GM23338 (cell line): ENCODE results near the gene GPR78. TPM values are rescaled to one million over a fixed set of nuclear protein-coding genes. Genes with fewer than 3 reads are reported as not detected.

Experiments used
- ATAC-seq: fragments of 200-7000 bp; cut with Tn5 transposase; 3 replicates; pipeline ENCODE4 v1.9.1; 2020
- DNase-seq: peaks from one replicate; pipeline ENCODE4 v3.0.0-alpha.2; 2015; ENCODE audit warnings: low spot score
- H2AFZ ChIP-seq: fragments of 200-600 bp; sonication (generic); 2 replicates; pipeline ENCODE4 v1.8.0; 2016; ENCODE audit warnings: antibody characterized with exemption, mild to moderate bottlenecking, moderate library complexity
- H3F3A ChIP-seq: fragments of 200-600 bp; sonication (generic); replicated peaks from 2 replicates; pipeline ENCODE4 v1.8.0; 2017; ENCODE audit warnings: antibody characterized with exemption, mixed run types, low read depth
- H3K27ac ChIP-seq: fragments of 200-600 bp; sonication (generic); 2 replicates; pipeline ENCODE4 v1.6.1; 2016; ENCODE audit warnings: low read depth
- H3K27me3 ChIP-seq: fragments of 200-600 bp; sonication (generic); 2 replicates; pipeline ENCODE4 v1.8.0; 2016; ENCODE audit warnings: mild to moderate bottlenecking, mixed run types, moderate library complexity; ENCODE audit not compliant: insufficient read depth
- H3K36me3 ChIP-seq: fragments of 200-600 bp; sonication (generic); 2 replicates; pipeline ENCODE4 v1.8.0; 2016; ENCODE audit warnings: mild to moderate bottlenecking; ENCODE audit not compliant: insufficient read depth
- H3K4me1 ChIP-seq: fragments of 200-600 bp; sonication (generic); 2 replicates; pipeline ENCODE4 v1.8.0; 2016; ENCODE audit warnings: mild to moderate bottlenecking, moderate library complexity; ENCODE audit not compliant: insufficient read depth
- H3K4me2 ChIP-seq: fragments of 200-600 bp; sonication (generic); 2 replicates; pipeline ENCODE4 v1.7.1; 2017; ENCODE audit warnings: mixed run types
- H3K4me3 ChIP-seq: fragments of 200-600 bp; sonication (generic); 2 replicates; pipeline ENCODE4 v1.6.1; 2016; ENCODE audit warnings: mixed run types
- H3K79me2 ChIP-seq: fragments of 200-600 bp; sonication (generic); replicated peaks from 2 replicates; pipeline ENCODE4 v1.8.0; 2017; ENCODE audit warnings: mild to moderate bottlenecking; ENCODE audit not compliant: insufficient read depth
- H3K9me2 ChIP-seq: fragments of 200-600 bp; sonication (generic); 2 replicates; pipeline ENCODE4 v1.8.0; 2017; ENCODE audit not compliant: insufficient read depth
- H4K20me1 ChIP-seq: fragments of 200-600 bp; sonication (generic); replicated peaks from 2 replicates; pipeline ENCODE4 v1.8.0; 2017; ENCODE audit warnings: mild to moderate bottlenecking; ENCODE audit not compliant: insufficient read depth
- H3K27ac Mint-ChIP-seq: 2 replicates; pipeline ENCODE4 v1.8.0; 2020; ENCODE audit warnings: inconsistent platforms, mild to moderate bottlenecking, moderate library complexity, mixed read lengths
- H3K27me3 Mint-ChIP-seq: 3 replicates; pipeline ENCODE4 v1.8.0; 2022; ENCODE audit warnings: low read depth, mild to moderate bottlenecking, moderate library complexity, mixed read lengths, inconsistent platforms; ENCODE audit not compliant: insufficient read depth, poor library complexity
- H3K36me3 Mint-ChIP-seq: 3 replicates; pipeline ENCODE4 v1.8.0; 2021; ENCODE audit warnings: low read depth, mild to moderate bottlenecking, inconsistent platforms, moderate library complexity, mixed read lengths
- H3K4me1 Mint-ChIP-seq: 3 replicates; pipeline ENCODE4 v1.8.0; 2020; ENCODE audit warnings: mild to moderate bottlenecking, inconsistent platforms, mixed read lengths
- H3K4me3 Mint-ChIP-seq: 3 replicates; pipeline ENCODE4 v1.8.0; 2021; ENCODE audit warnings: moderate library complexity, mild to moderate bottlenecking, inconsistent platforms, mixed read lengths
- H3K9me3 Mint-ChIP-seq: 3 replicates; pipeline ENCODE4 v1.8.0; 2020; ENCODE audit warnings: moderate library complexity, mild to moderate bottlenecking, inconsistent platforms, mixed read lengths
- CREB1 ChIP-seq: fragments of 250-450 bp; sonication (Bioruptor Pico); IDR thresholded peaks from 2 replicates; pipeline ENCODE4 v1.5.0; 2020; ENCODE audit warnings: low read depth, mild to moderate bottlenecking, moderate library complexity
- ETS1 ChIP-seq: IDR thresholded peaks from 2 replicates; pipeline ENCODE4 v1.6.1; 2016; ENCODE audit warnings: antibody characterized with exemption
- EZH2 ChIP-seq: fragments of 200-600 bp; sonication (generic); IDR thresholded peaks from one replicate; pipeline ENCODE4 v1.8.0; 2017; ENCODE audit warnings: antibody characterized with exemption, mild to moderate bottlenecking, low read depth; ENCODE audit not compliant: unreplicated experiment
- NANOG ChIP-seq: IDR thresholded peaks from 2 replicates; pipeline ENCODE4 v1.6.1; 2016; ENCODE audit warnings: antibody characterized with exemption, borderline replicate concordance
- STAT1 ChIP-seq: IDR thresholded peaks from one replicate; pipeline ENCODE4 v1.6.1; 2016; ENCODE audit warnings: antibody characterized with exemption; ENCODE audit not compliant: unreplicated experiment
- ZNF462 ChIP-seq: fragments of 250-450 bp; sonication (Bioruptor Pico); IDR thresholded peaks from 2 replicates; pipeline ENCODE4 v1.5.0; 2020; ENCODE audit warnings: mild to moderate bottlenecking, moderate library complexity
- polyA plus RNA-seq: library from polyadenylated mRNA; unstranded; fragments of >200 nt; fragmentation: Nextera tagmentation; extraction: Ambion mirVana; gene quantifications from 2 replicates; pipeline ENCODE4 v1.2.1, GENCODE V29; 2016
- total RNA-seq: library from RNA; depleted of rRNA; stranded (reverse); fragments of >200 nt; shearing (Covaris generic); gene quantifications from 2 replicates; pipeline ENCODE4 v1.2.3, GENCODE V29; 2014

Gene GPR78
- total and polyA plus RNA-seq, 2 experiments from 2014 or later: 0.82 to 2.7 TPM

- peaks cover 16% of the 10 kb centered on the region for H3K27me3 Mint-ChIP-seq
- no peak for TF ChIP-seq NANOG
- no peak for TF ChIP-seq STAT1
- TF ChIP-seq CREB1: no peak
- TF ChIP-seq ETS1: no peak
- TF ChIP-seq EZH2: no peak
- TF ChIP-seq ZNF462: no peak
Measured at GRCh38 chr4:8609406-8609805, 29.2 kb downstream of the GPR78 start.

More at GRCh38 chr4:8609406-8609805, 29.2 kb downstream of the GPR78 start:
- Histone ChIP-seq H3K4me3 (no peak overlapping the region), H3K27me3 (no peaks in the 10 kb centered on the region), H3K4me1 (no peaks in the 10 kb centered on the region), H3K9me2 (no peaks in the 10 kb centered on the region), H2AFZ (no peak overlapping the region), H3F3A (no peaks in the 10 kb centered on the region), H3K36me3 (no peaks in the 10 kb centered on the region; the same call in 1 of the 2 replicates), H3K27ac (no peak overlapping the region), H4K20me1 (no peaks in the 10 kb centered on the region; the same call in 1 of the 2 replicates), H3K79me2 (no peaks in the 10 kb centered on the region), H3K4me2 (no peak overlapping the region)
- Mint-ChIP-seq H3K27ac (no peak overlapping the region), H3K4me1 (peaks cover 6% of the 10 kb centered on the region; the same call in 2 of the 3 replicates), H3K4me3 (no peak overlapping the region; the same call in 2 of the 3 replicates), H3K36me3 (peaks cover 8% of the 10 kb centered on the region; the same call in 2 of the 3 replicates), H3K9me3 (no peaks in the 10 kb centered on the region; the same call in 2 of the 3 replicates)
- DNase-seq: no peak
- no peak for ATAC-seq
